PC-9 (cell line): ENCODE results near the gene CD300E.

Experiments used
- CTCF ChIP-seq: fragments of 200-600 bp; sonication (generic); conservative IDR thresholded peaks from 2 replicates; pipeline ENCODE4 v1.6.1; 2017; ENCODE audit warnings: mixed run types, antibody characterized with exemption, mild to moderate bottlenecking, moderate library complexity
- EZH2 ChIP-seq: fragments of 200-600 bp; sonication (generic); IDR thresholded peaks from 2 replicates; pipeline ENCODE4 v1.8.0; 2017; ENCODE audit warnings: antibody characterized with exemption, low read depth

- TF ChIP-seq EZH2 (no peak), CTCF (no peak)
These were observed 25.1 kb downstream of the CD300E start for GRCh38 chr17:74598346-74599022.
